Chondrocyte (in vitro differentiated cells): ENCODE results near the gene DYNLRB1. TPM values are rescaled to one million over a fixed set of nuclear protein-coding genes. Genes with fewer than 3 reads are reported as not detected.

Experiments
- DNase-seq: peaks from one replicate; pipeline ENCODE4 v3.0.0; 2021; ENCODE audit warnings: mixed read lengths, low spot score
- H3K27ac Mint-ChIP-seq: one replicate; pipeline ENCODE4 v1.8.0; 2021; ENCODE audit warnings: mild to moderate bottlenecking, moderate library complexity, mixed read lengths; ENCODE audit not compliant: unreplicated experiment
- H3K27me3 Mint-ChIP-seq: 2 replicates; pipeline ENCODE4 v1.8.0; 2021; ENCODE audit warnings: low read depth, mixed read lengths
- H3K36me3 Mint-ChIP-seq: 2 replicates; pipeline ENCODE4 v1.8.0; 2021; ENCODE audit warnings: low read depth, mixed read lengths
- H3K4me1 Mint-ChIP-seq: 2 replicates; pipeline ENCODE4 v1.8.0; 2021; ENCODE audit warnings: low read depth, mild to moderate bottlenecking, mixed read lengths
- H3K4me3 Mint-ChIP-seq: one replicate; pipeline ENCODE4 v1.8.0; 2021; ENCODE audit warnings: mild to moderate bottlenecking, moderate library complexity, mixed read lengths; ENCODE audit not compliant: unreplicated experiment
- H3K9me3 Mint-ChIP-seq: 2 replicates; pipeline ENCODE4 v1.8.0; 2021; ENCODE audit warnings: low read depth, mixed read lengths
- total RNA-seq: library from RNA; stranded (reverse); gene quantifications from 3 replicates; pipeline ENCODE4 v1.2.1, GENCODE V29; 2021
- TF ChIP-seq, protein P1 (sequence below): fragments of 200-600 bp; sonication (generic); IDR thresholded peaks from 2 replicates; pipeline ENCODE4 v1.5.0; 2021; ENCODE audit warnings: antibody characterized with exemption, mild to moderate bottlenecking, moderate library complexity

The DYNLRB1 gene
- total RNA-seq, 1 donor from 2014 or later = 199 TPM

DNA sequence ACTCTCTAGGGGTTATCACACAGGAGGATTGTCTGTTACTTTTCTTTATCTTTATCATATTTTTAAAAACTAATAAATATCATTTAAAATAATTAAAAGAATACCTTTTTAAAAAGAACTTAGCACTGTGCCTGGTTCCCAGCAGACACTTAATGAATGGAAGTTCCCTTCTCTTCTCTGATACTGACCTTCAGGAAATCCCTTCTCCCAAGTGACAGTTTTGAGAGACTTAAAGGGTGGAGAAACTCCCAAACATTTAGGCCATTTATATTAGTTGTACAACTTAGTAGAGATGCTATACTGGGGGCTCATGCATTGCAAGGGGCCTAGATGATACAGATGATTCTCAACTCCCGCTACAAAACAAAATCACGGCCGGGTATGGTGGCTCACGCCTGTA, 60.8 kb downstream of the DYNLRB1 start:
- TF ChIP-seq, protein P1, sequence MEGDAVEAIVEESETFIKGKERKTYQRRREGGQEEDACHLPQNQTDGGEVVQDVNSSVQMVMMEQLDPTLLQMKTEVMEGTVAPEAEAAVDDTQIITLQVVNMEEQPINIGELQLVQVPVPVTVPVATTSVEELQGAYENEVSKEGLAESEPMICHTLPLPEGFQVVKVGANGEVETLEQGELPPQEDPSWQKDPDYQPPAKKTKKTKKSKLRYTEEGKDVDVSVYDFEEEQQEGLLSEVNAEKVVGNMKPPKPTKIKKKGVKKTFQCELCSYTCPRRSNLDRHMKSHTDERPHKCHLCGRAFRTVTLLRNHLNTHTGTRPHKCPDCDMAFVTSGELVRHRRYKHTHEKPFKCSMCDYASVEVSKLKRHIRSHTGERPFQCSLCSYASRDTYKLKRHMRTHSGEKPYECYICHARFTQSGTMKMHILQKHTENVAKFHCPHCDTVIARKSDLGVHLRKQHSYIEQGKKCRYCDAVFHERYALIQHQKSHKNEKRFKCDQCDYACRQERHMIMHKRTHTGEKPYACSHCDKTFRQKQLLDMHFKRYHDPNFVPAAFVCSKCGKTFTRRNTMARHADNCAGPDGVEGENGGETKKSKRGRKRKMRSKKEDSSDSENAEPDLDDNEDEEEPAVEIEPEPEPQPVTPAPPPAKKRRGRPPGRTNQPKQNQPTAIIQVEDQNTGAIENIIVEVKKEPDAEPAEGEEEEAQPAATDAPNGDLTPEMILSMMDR = no peak
- peaks cover 13% of the 10 kb centered on the region for H3K36me3 Mint-ChIP-seq
- H3K9me3 Mint-ChIP-seq = no peaks in the 10 kb centered on the region
- no peak overlapping the region for H3K4me3 Mint-ChIP-seq
- H3K4me1 Mint-ChIP-seq = peaks cover 22% of the 10 kb centered on the region
- H3K27ac Mint-ChIP-seq = no peak overlapping the region
- no peaks in the 10 kb centered on the region for H3K27me3 Mint-ChIP-seq
- DNase-seq = no peak

DNA sequence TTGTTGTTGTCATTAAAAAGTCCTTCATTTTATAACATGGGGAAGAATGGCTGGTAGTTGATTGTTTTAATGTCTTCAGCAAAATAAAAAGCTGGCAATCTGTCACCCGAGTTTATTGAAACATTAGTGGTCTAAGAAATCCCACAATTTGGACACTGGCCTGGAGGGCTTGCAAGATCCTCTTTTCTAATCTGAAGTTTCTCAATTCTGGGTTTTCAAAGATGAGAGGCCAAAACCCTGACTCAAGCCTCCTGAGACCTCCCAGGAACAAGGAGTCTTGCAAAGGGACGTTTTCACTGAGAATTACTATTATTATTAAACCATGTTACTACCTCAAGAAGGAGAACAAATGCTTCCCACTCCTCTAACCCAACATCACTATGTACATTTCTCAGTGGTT, 61.8 kb downstream of the DYNLRB1 start:
- Mint-ChIP-seq H3K4me1 (peaks cover 24% of the 10 kb centered on the region), H3K9me3 (no peaks in the 10 kb centered on the region), H3K27me3 (no peaks in the 10 kb centered on the region), H3K36me3 (peaks cover 13% of the 10 kb centered on the region), H3K4me3 (no peak overlapping the region), H3K27ac (no peak overlapping the region)
- TF ChIP-seq, protein P1 = no peak
- DNase-seq = no peak

DNA sequence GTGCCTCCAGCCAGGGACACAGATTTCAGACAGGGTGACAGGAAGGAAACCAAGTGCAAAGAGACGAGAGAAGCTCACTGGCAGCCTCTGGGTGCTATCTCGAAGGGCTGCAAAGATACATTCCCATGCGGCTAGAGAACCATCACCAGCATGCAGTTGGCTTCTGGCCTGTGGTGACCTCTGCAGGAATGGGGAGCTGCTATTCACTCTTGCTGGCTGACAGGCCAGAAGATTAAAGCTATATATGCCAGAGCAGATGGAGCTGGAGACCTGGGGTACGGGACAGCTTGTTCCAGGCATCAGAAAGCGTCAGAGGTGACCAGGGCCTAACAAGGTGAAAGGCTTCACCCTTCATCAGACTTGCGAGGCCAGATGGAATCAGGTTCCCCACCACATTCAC, 62.3 kb downstream of the DYNLRB1 start:
- Mint-ChIP-seq H3K4me1 (peaks cover 24% of the 10 kb centered on the region), H3K9me3 (no peaks in the 10 kb centered on the region), H3K36me3 (peaks cover 10% of the 10 kb centered on the region), H3K27ac (no peak overlapping the region), H3K27me3 (no peaks in the 10 kb centered on the region), H3K4me3 (no peak overlapping the region)
- TF ChIP-seq, protein P1 = no peak
- no peak for DNase-seq

DNA sequence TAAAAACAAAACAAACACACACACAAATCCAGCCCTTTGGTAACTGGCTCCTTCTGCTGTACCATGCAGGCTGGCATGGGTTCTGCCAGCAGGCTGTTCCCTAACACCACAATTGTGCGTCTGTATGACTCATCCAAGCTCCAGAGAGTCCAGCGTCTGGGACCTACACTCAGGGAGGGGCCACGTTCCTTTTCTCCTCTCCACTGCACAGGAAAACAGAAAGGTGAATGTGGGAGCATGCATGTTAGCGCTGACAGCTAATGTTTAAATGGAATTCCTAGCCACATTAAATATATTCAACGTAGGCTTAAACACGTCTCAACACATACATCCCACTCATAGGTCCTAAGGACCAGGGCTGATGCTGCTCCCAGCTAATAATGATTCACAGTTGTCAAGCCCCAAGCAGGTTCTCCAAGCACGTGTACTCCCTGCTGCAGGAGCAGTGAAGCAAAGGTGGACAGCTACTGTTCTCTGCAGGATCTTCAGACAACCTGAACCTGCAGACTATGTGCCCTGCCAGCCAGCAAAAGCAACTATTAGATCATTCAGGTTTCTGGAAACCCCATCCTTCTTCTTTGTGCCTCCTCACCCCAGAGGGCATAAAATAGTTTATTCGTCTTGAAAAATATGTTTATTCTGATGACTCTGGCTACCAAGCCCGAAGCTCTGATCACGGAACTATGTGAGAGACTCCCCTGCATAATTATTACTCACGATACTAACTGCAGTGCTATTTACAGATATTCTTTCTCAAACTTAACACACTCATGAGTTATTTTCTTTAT, 63.2 kb downstream of the DYNLRB1 start:
- no peak overlapping the region for H3K4me3 Mint-ChIP-seq

More for the DNA sequence above, 63.2 kb downstream of the DYNLRB1 start:
- DNase-seq = no peak
- TF ChIP-seq, protein P1 = peak; percentile 92
- peaks cover 24% of the 10 kb centered on the region for H3K4me1 Mint-ChIP-seq
- H3K36me3 Mint-ChIP-seq = peaks cover 6% of the 10 kb centered on the region
- no peaks in the 10 kb centered on the region for H3K27me3 Mint-ChIP-seq
- H3K27ac Mint-ChIP-seq = peak overlapping the region; percentile 83
- H3K9me3 Mint-ChIP-seq = no peaks in the 10 kb centered on the region
